NCI-H526 (cell line): ENCODE data around the gene CACYBP.

Experiments
- DNase-seq, 2 experiments: peaks; one replicate each; lab custom pipeline; 2025; lab: John Stamatoyannopoulos, UW

Gene CACYBP

GRCh38 chr1:174974711-174975119, 25.0 kb upstream of the CACYBP start:
- DNase-seq: no peak

- no peak for DNase-seq
Measured at GRCh38 chr1:174975764-174976163, 24.0 kb upstream of the CACYBP start.

GRCh38 chr1:174976436-174977108, 23.2 kb upstream of the CACYBP start:
- DNase-seq: no peak

- DNase-seq: peak; percentile 37 to 79
Measured at GRCh38 chr1:174982971-174983689, 16.6 kb upstream of the CACYBP start.

GRCh38 chr1:174984952-174985351, 14.8 kb upstream of the CACYBP start:
- no peak for DNase-seq

GRCh38 chr1:174988539-174988938, 11.2 kb upstream of the CACYBP start:
- DNase-seq: no peak

- DNase-seq: no peak
Measured at GRCh38 chr1:174988986-174989385, 10.8 kb upstream of the CACYBP start.

- no peak for DNase-seq
Measured at GRCh38 chr1:174989536-174990220, 10.1 kb upstream of the CACYBP start.

GRCh38 chr1:174990382-174990999, 9.3 kb upstream of the CACYBP start:
- DNase-seq: peak in 1 of 2 experiments; percentile 36

- DNase-seq: no peak
Measured at GRCh38 chr1:174991473-174991872, 8.3 kb upstream of the CACYBP start.

- no peak for DNase-seq
Measured at GRCh38 chr1:174995121-174995520, 4.6 kb upstream of the CACYBP start.

- no peak for DNase-seq
Measured at GRCh38 chr1:174995916-174996315, 3.8 kb upstream of the CACYBP start.

GRCh38 chr1:174996476-174996875, 3.3 kb upstream of the CACYBP start:
- DNase-seq: no peak

GRCh38 chr1:174997041-174997440, 2.7 kb upstream of the CACYBP start:
- no peak for DNase-seq

GRCh38 chr1:174998569-174999215, 1.1 kb upstream of the CACYBP start:
- DNase-seq: peak; percentile 74 to 91

- DNase-seq: peak; percentile 100
Measured at GRCh38 chr1:174999216-174999935, 371 bp upstream of the CACYBP start.

GRCh38 chr1:175000697-175001187, 995 bp downstream of the CACYBP start:
- peak in 1 of 2 experiments; percentile 26 for DNase-seq

GRCh38 chr1:175002910-175003517, 3.3 kb downstream of the CACYBP start:
- DNase-seq: no peak

- DNase-seq: no peak
Measured at GRCh38 chr1:175003521-175003920, 3.8 kb downstream of the CACYBP start.

- DNase-seq: no peak
Measured at GRCh38 chr1:175005085-175005783, 5.5 kb downstream of the CACYBP start.
